ENCODE measurements around the gene FOXA1. TPM values are rescaled to one million over a fixed set of nuclear protein-coding genes. Genes with fewer than 3 reads are reported as not detected.

The FOXA1 gene
- total and polyA plus RNA-seq, 2 of the 8 experiments (the other 6 are each of a cell fraction or from before 2014, with no cell fraction given) = 0.08 to 0.20 TPM

DNA sequence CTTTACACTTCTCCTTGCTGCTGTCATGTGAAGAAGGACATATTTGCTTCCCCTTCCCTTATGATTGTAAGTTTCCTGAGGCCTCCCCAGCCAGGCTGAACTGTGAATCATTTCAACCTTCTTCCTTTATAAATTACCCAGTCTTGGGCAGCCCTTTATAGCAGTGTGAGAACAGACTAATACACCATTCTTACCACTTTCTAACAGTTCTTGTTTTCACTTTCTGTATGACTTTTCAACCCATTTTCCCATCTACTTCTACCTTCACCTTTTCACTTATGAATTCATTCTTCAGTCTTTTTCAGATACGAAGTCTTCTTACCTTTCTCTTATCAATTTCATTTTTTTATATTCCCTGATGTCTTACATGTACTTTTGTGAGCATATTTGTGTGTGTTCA lies 55.1 kb downstream of the FOXA1 start (continued):
- TF ChIP-seq ZNF274 (IDR thresholded peaks at IDR 0.05; ENCODE audit: borderline replicate concordance, extremely low read depth, low read length) (no peak), CEBPB (IDR thresholded peaks at IDR 0.05; ENCODE audit: low read depth, low read length) (no peak), NRF1 (IDR thresholded peaks at IDR 0.05; ENCODE audit: low read depth, low read length) (no peak), CREB1 (IDR thresholded peaks at IDR 0.05) (no peak), TAF7 (optimal IDR thresholded peaks at IDR 0.05; ENCODE audit: borderline replicate concordance, low read depth, low read length) (no peak)

Other genes starting within 250 kb of the FOXA1 start
- not detected in 2 replicates for gene TTC6, start 380 bp upstream of the FOXA1 start, total RNA-seq (2021; fragmentation: NEBNext Ultra II Directional; extraction: Animal tissue kit (Norgen Biotek cat#: 25700))
- gene TTC6, start 380 bp upstream of the FOXA1 start, polyA plus RNA-seq (2011; rRNA removed) = 0.02 and 0.05 TPM in 2 replicates